HG03571 (cell line): ENCODE data around the gene OGDHL.
"Not testable (repeated sequence)": the region's sequence is repeated elsewhere in the genome, so short reads cannot be mapped to it uniquely, and the experiment has no call there.

Experiments used
- ATAC-seq: cut with Tn5 transposase; IDR thresholded peaks from one replicate; pipeline ENCODE4 v1.9.1; 2021; ENCODE audit not compliant: unreplicated experiment

OGDHL gene

GRCh38 chr10:49740346-49741107, 21.6 kb downstream of the OGDHL start:
- ATAC-seq, result no peak

- no peak for ATAC-seq
Measured at GRCh38 chr10:49739426-49739825, 22.7 kb downstream of the OGDHL start.

- no peak for ATAC-seq
Measured at GRCh38 chr10:49738616-49739360, 23.3 kb downstream of the OGDHL start.

- no peak for ATAC-seq
Measured at GRCh38 chr10:49737474-49738201, 24.5 kb downstream of the OGDHL start.

GRCh38 chr10:49736564-49737113, 25.5 kb downstream of the OGDHL start:
- no peak for ATAC-seq

- ATAC-seq, result no peak
Measured at GRCh38 chr10:49735848-49736563, 26.1 kb downstream of the OGDHL start.

- ATAC-seq, result no peak
Measured at GRCh38 chr10:49735161-49735560, 27.0 kb downstream of the OGDHL start.

GRCh38 chr10:49734676-49735075, 27.4 kb downstream of the OGDHL start:
- no peak for ATAC-seq

- no peak for ATAC-seq
Measured at GRCh38 chr10:49733866-49734265, 28.3 kb downstream of the OGDHL start.

- no peak for ATAC-seq
Measured at GRCh38 chr10:49726593-49726992, 35.5 kb downstream of the OGDHL start.

- not testable (repeated sequence) for ATAC-seq
Measured at GRCh38 chr10:49715157-49715556, 47.0 kb downstream of the OGDHL start.

GRCh38 chr10:49713266-49713665, 48.9 kb downstream of the OGDHL start:
- ATAC-seq, result no peak

GRCh38 chr10:49711481-49711880, 50.6 kb downstream of the OGDHL start:
- no peak for ATAC-seq

GRCh38 chr10:49710966-49711365, 51.2 kb downstream of the OGDHL start:
- no peak for ATAC-seq

GRCh38 chr10:49709934-49710333, 52.2 kb downstream of the OGDHL start:
- no peak for ATAC-seq

- ATAC-seq, result no peak
Measured at GRCh38 chr10:49707585-49707984, 54.5 kb downstream of the OGDHL start.

GRCh38 chr10:49700997-49701396, 61.1 kb downstream of the OGDHL start:
- ATAC-seq, result no peak

- ATAC-seq, result no peak
Measured at GRCh38 chr10:49700211-49700610, 61.9 kb downstream of the OGDHL start.

- no peak for ATAC-seq
Measured at GRCh38 chr10:49698679-49699078, 63.4 kb downstream of the OGDHL start.

- no peak for ATAC-seq
Measured at GRCh38 chr10:49696311-49696710, 65.8 kb downstream of the OGDHL start.

GRCh38 chr10:49694466-49694865, 67.7 kb downstream of the OGDHL start:
- ATAC-seq, result no peak
